K562 (cell line): ENCODE measurements around the gene HDAC1. TPM values are rescaled to one million over a fixed set of nuclear protein-coding genes. Genes with fewer than 3 reads are reported as not detected.

Source experiments
- ATAC-seq: fragments of 200-7000 bp; cut with Tn5 transposase; 3 replicates; pipeline ENCODE4 v1.9.1; 2020; ENCODE audit warnings: moderate library complexity
- BruUV-seq: library from RNA; stranded (reverse); fragments of 400-500 nt; replicated peaks from 2 replicates; lab custom pipeline; 2021; lab: Mats Ljungman, UMichigan
- CTCF ChIA-PET: fragments of 300-600 bp; formaldehyde crosslinking; extraction: SDS; loops from one replicate; lab custom pipeline; 2021; ENCODE audit warnings: low intra/inter-chr PET ratio; lab: Yijun Ruan, JAX
- POLR2A ChIA-PET: fragments of 300-600, 350-650 bp; sonication (Branson Sonifier 250); formaldehyde crosslinking; extraction: SDS; loops from one replicate; lab custom pipeline; 2021; ENCODE audit warnings: antibody characterized with exemption, inconsistent platforms; lab: Yijun Ruan, JAX
- DNase-seq, 4 experiments: peaks; one replicate each; pipeline versions ENCODE4 v3.0.0 to v3.0.0-alpha.2; 2011 to 2018; ENCODE audit warnings: low spot score in 3 of 4, mixed read lengths in 3 of 4; ENCODE audit errors: extremely low read depth in 1 of 4
- FAIRE-seq: peaks from 2 replicates; lab custom pipeline; 2011; peaks lifted over from hg19 to GRCh38; lab: Jason Lieb, UNC
- H2AFZ ChIP-seq: 2 replicates; pipeline ENCODE4 v1.6.0; 2011; ENCODE audit warnings: low read depth, low read length, control low read depth, inconsistent platforms
- H3K27ac ChIP-seq: fragments of 200-600 bp; 3 replicates; pipeline ENCODE4 v1.8.0; 2011; ENCODE audit warnings: low read depth, mild to moderate bottlenecking, control low read depth, inconsistent platforms, low read length, moderate library complexity, mixed read lengths; ENCODE audit errors: extremely low read depth
- H3K27me3 ChIP-seq, 2 experiments: fragments of 300-600 bp in 1 of 2; 2 replicates in 1 of 2; 3 replicates in 1 of 2; pipeline versions ENCODE4 v1.6.0 to v1.8.0; 2011; ENCODE audit warnings: inconsistent platforms in 2 of 2, low read length in 2 of 2, mild to moderate bottlenecking in 1 of 2, mixed read lengths in 1 of 2, moderate library complexity in 1 of 2; ENCODE audit not compliant: control insufficient read depth in 2 of 2, insufficient read depth in 2 of 2
- H3K36me3 ChIP-seq: fragments of 300-600 bp; 3 replicates; pipeline ENCODE4 v1.8.0; 2011; ENCODE audit warnings: mild to moderate bottlenecking, low read length, inconsistent platforms; ENCODE audit not compliant: control insufficient read depth, insufficient read depth
- H3K4me1 ChIP-seq, 2 experiments: fragments of 200-600 bp in 1 of 2; replicated peaks in 1 of 2; 2 replicates in 1 of 2; 3 replicates in 1 of 2; pipeline versions ENCODE4 v1.5.1 to v1.8.0; 2011; ENCODE audit warnings: inconsistent platforms in 2 of 2, low read length in 2 of 2, mild to moderate bottlenecking in 1 of 2, mixed read lengths in 1 of 2, moderate library complexity in 1 of 2; ENCODE audit not compliant: control insufficient read depth in 2 of 2, insufficient read depth in 2 of 2
- H3K4me2 ChIP-seq: 2 replicates; pipeline ENCODE4 v1.6.1; 2011; ENCODE audit warnings: low read length, control low read depth, inconsistent platforms, mixed read lengths; ENCODE audit not compliant: insufficient read depth
- H3K4me3 ChIP-seq: fragments of 200-600 bp; sonication (generic), shearing (Covaris generic); 2 replicates; pipeline ENCODE4 v1.5.1; 2016; ENCODE audit warnings: control low read depth, inconsistent platforms
- H3K79me2 ChIP-seq: fragments of 200-600 bp; 3 replicates; pipeline ENCODE4 v1.8.0; 2011; ENCODE audit warnings: low read length, inconsistent platforms; ENCODE audit not compliant: control insufficient read depth, insufficient read depth
- H3K9ac ChIP-seq, 2 experiments: 2 replicates each; pipeline versions ENCODE4 v1.6.0 to v1.6.1; 2011; ENCODE audit warnings: low read depth in 2 of 2, low read length in 2 of 2, control low read depth in 1 of 2, inconsistent platforms in 1 of 2, mild to moderate bottlenecking in 1 of 2, mixed read lengths in 1 of 2; ENCODE audit not compliant: insufficient read depth in 1 of 2
- H3K9me1 ChIP-seq: one replicate; pipeline ENCODE4 v1.6.0; 2011; ENCODE audit warnings: inconsistent platforms, mild to moderate bottlenecking, low read length, moderate library complexity; ENCODE audit not compliant: control insufficient read depth, insufficient read depth
- H3K9me3 ChIP-seq: replicated peaks from 2 replicates; pipeline ENCODE4 v1.5.1; 2011; ENCODE audit warnings: low read depth, low read length, inconsistent platforms; ENCODE audit not compliant: control insufficient read depth, insufficient read depth
- H4K20me1 ChIP-seq: replicated peaks from 2 replicates; pipeline ENCODE4 v1.6.1; 2011; ENCODE audit warnings: low read length, inconsistent platforms, mixed read lengths; ENCODE audit not compliant: control insufficient read depth, insufficient read depth
- FUS ChIP-seq: fragments of 200-400 bp; formaldehyde crosslinking; optimal IDR thresholded peaks from 2 replicates; pipeline ENCODE3; 2017; ENCODE audit warnings: low read depth, low read length
- KAT7 ChIP-seq: sonication (generic); formaldehyde crosslinking; IDR thresholded peaks from 2 replicates; pipeline ENCODE4 v1.8.0; 2022; ENCODE audit warnings: missing genetic modification reagents, mild to moderate bottlenecking, borderline replicate concordance
- KAT8 ChIP-seq: fragments of 450-650 bp; IDR thresholded peaks from 2 replicates; pipeline ENCODE4 v1.6.1; 2016; ENCODE audit warnings: low read depth, mild to moderate bottlenecking
- KLF10 ChIP-seq: fragments of 250-450 bp; sonication (Bioruptor Pico); IDR thresholded peaks from 2 replicates; pipeline ENCODE4 v1.6.1; 2021; ENCODE audit warnings: matching md5 sums
- MCM2 ChIP-seq: fragments of 450-650 bp; IDR thresholded peaks from 2 replicates; pipeline ENCODE4 v1.6.1; 2017; ENCODE audit warnings: low read depth, mild to moderate bottlenecking
- MYBL2 ChIP-seq, 2 experiments: fragments of 450-650 bp in 1 of 2; sonication (generic) in 1 of 2; formaldehyde crosslinking in 1 of 2; IDR thresholded peaks; 2 replicates each; pipeline versions ENCODE4 v1.6.1 to v1.8.1; 2017 to 2022; ENCODE audit warnings: borderline replicate concordance in 1 of 2, inconsistent platforms in 1 of 2, low read depth in 1 of 2, mild to moderate bottlenecking in 1 of 2, missing genetic modification reagents in 1 of 2, moderate library complexity in 1 of 2
- NFE2L1 ChIP-seq: fragments of 450-650 bp; IDR thresholded peaks from 2 replicates; pipeline ENCODE4 v1.6.1; 2016; ENCODE audit warnings: missing genetic modification characterization, low read depth, mild to moderate bottlenecking, missing compliant biosample characterization, moderate library complexity, borderline replicate concordance
- POLR2AphosphoS2 ChIP-seq: IDR thresholded peaks from 2 replicates; pipeline ENCODE4 v1.6.1; 2012; ENCODE audit warnings: low read length, improper control_type of control experiment
- POLR2B ChIP-seq: fragments of 450-650 bp; IDR thresholded peaks from 2 replicates; pipeline ENCODE4 v1.6.1; 2018; ENCODE audit warnings: low read depth; ENCODE audit not compliant: partially characterized antibody
- POLR2G ChIP-seq: fragments of 200-400 bp; formaldehyde crosslinking; IDR thresholded peaks from 2 replicates; pipeline ENCODE4 v1.6.1; 2017; ENCODE audit warnings: low read depth, mild to moderate bottlenecking, antibody characterized with exemption, low read length, moderate library complexity
- RBM25 ChIP-seq: fragments of 200-400 bp; formaldehyde crosslinking; IDR thresholded peaks from 2 replicates; pipeline ENCODE4 v1.6.1; 2018; ENCODE audit warnings: low read length, low read depth, moderate library complexity; ENCODE audit not compliant: severe bottlenecking
- SMAD2 ChIP-seq: fragments of 150-350 bp; IDR thresholded peaks from 2 replicates; pipeline ENCODE4 v1.6.1; 2014; ENCODE audit warnings: low read depth, mild to moderate bottlenecking, low read length
- SOX6 ChIP-seq: fragments of 450-650 bp; IDR thresholded peaks from 2 replicates; pipeline ENCODE4 v1.6.1; 2014; ENCODE audit warnings: mild to moderate bottlenecking
- ZNF121 ChIP-seq: sonication (generic); formaldehyde crosslinking; conservative IDR thresholded peaks from 2 replicates; pipeline ENCODE4 v1.8.0; 2022; ENCODE audit warnings: missing genetic modification reagents
- ZNF583 ChIP-seq: fragments of 250-450 bp; sonication (Bioruptor Pico); IDR thresholded peaks from 2 replicates; pipeline ENCODE4 v1.4.0; 2020
- WGBS: fragments of 100-300 bp; shearing (Covaris generic); methylation state at CpG from one replicate; pipeline ENCODE4 v1.1.6; 2016; ENCODE audit warnings: low coverage, mixed read lengths; ENCODE audit not compliant: insufficient coverage; ENCODE audit errors: missing lambda C conversion rate; 5-methylcytosine and 5-hydroxymethylcytosine counted together
- in situ Hi-C: fragments of 300-500 bp; cut with MboI; formaldehyde crosslinking; loops from 4 replicates; pipeline ENCODE4 v1.15.0; 2018; ENCODE audit warnings: inconsistent platforms, mixed read lengths
- intact Hi-C: fragments of 100-400 bp; cut with micrococcal nuclease; formaldehyde crosslinking; loops from 2 replicates; pipeline ENCODE4 v1.14.2; 2022
- polyA plus RNA-seq, 8 experiments: library from polyadenylated mRNA; depleted of rRNA in 4 of 8; stranded (reverse) in 5 of 8; unstranded in 3 of 8; fragments of >200 nt; fragmentation: Nextera tagmentation in 2 of 8; fragmentation: Illumina TruSeq in 1 of 8; extraction: Ambion mirVana in 2 of 8; extraction: Trizol in 1 of 8; gene quantifications; 2 replicates each; pipeline versions ENCODE4 v1.2.1 to v1.2.3, GENCODE V29; 2011 to 2014; ENCODE audit warnings: inconsistent platforms in 1 of 8, missing spikeins in 1 of 8
- total RNA-seq, 7 experiments: library from RNA; depleted of rRNA in 6 of 7; stranded (reverse); fragments of >200 nt in 6 of 7; fragmentation: Illumina TruSeq in 2 of 7; extraction: Trizol in 2 of 7; gene quantifications; 2 replicates each; pipeline versions ENCODE4 v1.2.1 to v1.2.3, GENCODE V29; 2011 to 2021; ENCODE audit warnings: low replicate concordance in 1 of 7
- TF ChIP-seq, protein P1 (sequence below): sonication (generic); formaldehyde crosslinking; IDR thresholded peaks from 2 replicates; pipeline ENCODE4 v1.8.0; 2022; ENCODE audit warnings: missing genetic modification reagents, mild to moderate bottlenecking, borderline replicate concordance

Gene HDAC1
- total and polyA plus RNA-seq, 9 of the 15 experiments (the other 6 are each of a cell fraction or from before 2014, with no cell fraction given) = 169 to 384 (median 193) TPM

DNA sequence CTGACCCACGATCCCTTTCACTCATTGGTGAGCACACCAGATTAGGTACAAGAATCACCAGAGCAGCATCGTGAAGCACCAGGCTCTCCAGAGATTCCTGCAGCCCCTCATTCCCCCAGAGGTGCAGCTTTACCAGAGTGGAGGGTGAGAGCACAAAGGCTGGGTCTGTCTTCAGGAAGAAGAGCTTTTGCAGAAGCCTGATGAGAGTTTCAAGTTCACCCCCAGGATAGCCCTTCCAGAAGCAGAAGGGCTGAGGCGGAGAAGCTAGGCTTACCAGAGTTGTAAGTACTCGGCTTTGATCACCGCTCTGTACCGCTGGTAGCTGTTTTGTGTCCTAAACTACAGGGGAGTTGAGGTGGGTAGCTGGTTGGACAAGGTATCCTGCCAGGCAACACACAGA, 73.6 kb downstream of the HDAC1 start:
- H3K27ac ChIP-seq = no peak overlapping the region
- no peaks in the 10 kb centered on the region for H3K9me3 ChIP-seq
- WGBS = 83% methylated on average over 6 of the region's 6 CpGs
- ATAC-seq = no peak
- H2AFZ ChIP-seq = no peak overlapping the region
- peak overlapping the region in 1 of 2 experiments; percentile 13; a peak in 1 of 4 replicates for H3K9ac ChIP-seq
- no peak for FAIRE-seq
- H3K36me3 ChIP-seq = peaks cover 84% of the 10 kb centered on the region
- POLR2A ChIA-PET = interaction anchor here (0.7 to 4.3 kb wide), 6 partner anchors 8 to 29 kb away, joined by 3 to 36 read pairs (median 6); partner anchors contain the start of gene BSDC1
- intact Hi-C loops (no loop called here), in situ Hi-C loops (no loop called here)
- H3K4me3 ChIP-seq = no peak overlapping the region
- BruUV-seq = no TSS peak
- peak; percentile 34; the same call in 1 of the 2 replicates for TF ChIP-seq POLR2AphosphoS2
- TF ChIP-seq ZNF583 (CRISPR knock-in tag) = no peak
- TF ChIP-seq POLR2B = peak; percentile 16
- no peak for TF ChIP-seq NFE2L1
- peaks cover 0 to 4% of the 10 kb centered on the region in 2 experiments; a peak in 1 of 5 replicates for H3K4me1 ChIP-seq
- no peaks in the 10 kb centered on the region for H3K9me1 ChIP-seq
- H3K79me2 ChIP-seq = no peaks in the 10 kb centered on the region
- H3K27me3 ChIP-seq = no peaks in the 10 kb centered on the region
- no peak for DNase-seq
- H4K20me1 ChIP-seq = no peaks in the 10 kb centered on the region
- CTCF ChIA-PET = no interaction called here
- no peak overlapping the region for H3K4me2 ChIP-seq

DNA sequence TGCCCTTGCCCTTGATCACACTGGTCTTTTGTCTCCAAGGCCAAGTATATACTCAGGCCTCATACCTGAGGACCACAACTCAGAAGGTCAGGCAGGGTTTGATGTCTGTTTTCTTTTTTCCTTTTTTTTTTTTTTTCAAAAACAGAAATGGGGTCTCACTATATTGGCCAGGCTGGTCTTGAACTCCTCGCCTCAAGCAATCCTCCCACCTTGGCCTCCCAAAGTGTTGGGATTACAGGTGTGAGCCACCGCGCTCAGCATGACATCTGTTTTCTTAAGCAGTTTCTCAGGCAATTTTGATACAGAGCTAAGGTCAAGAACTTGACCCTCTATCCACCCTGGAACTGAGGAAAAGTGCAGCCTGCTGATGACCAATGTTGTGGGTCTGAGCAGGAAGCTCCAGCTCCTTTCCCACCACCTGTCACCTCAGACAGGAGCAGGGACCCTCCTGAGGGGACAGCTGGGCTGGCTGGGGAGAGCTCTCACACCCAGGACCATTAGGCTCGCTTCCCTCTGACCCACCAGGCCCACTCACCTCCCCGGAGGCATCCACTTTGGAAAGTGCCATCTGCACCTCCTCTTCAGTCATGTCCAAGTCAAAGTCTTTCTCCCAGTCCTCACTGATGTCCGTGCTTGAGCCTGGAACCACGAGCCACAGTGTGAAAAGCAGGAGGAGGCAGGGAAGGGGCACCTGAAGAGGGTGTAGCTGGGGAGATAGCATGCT, 76.2 kb downstream of the HDAC1 start:
- no peak overlapping the region for H3K27ac ChIP-seq
- no peak overlapping the region for H2AFZ ChIP-seq
- H3K9me1 ChIP-seq = no peaks in the 10 kb centered on the region
- 93% methylated on average over 7 of the region's 7 CpGs for WGBS
- in situ Hi-C loops (no loop called here), intact Hi-C loops (no loop called here)
- no TSS peak for BruUV-seq
- ChIA-PET CTCF (no interaction called here), POLR2A (interaction anchor here (0.6 to 4.3 kb wide), 13 partner anchors 8 to 772 kb away, joined by 3 to 36 read pairs (median 4); partner anchors contain the start of genes BSDC1 and MARCKSL1)
- peaks cover 83% of the 10 kb centered on the region for H3K36me3 ChIP-seq
- no peak overlapping the region for H3K4me3 ChIP-seq
- no peak for ATAC-seq
- 0 out of 2 replicates have a peak, but pooled peaks cover 5% of the 10 kb centered on the region for H4K20me1 ChIP-seq
- no peak for FAIRE-seq
- H3K9ac ChIP-seq = peak overlapping the region in 1 of 2 experiments; percentile 39; a peak in 1 of 4 replicates
- H3K79me2 ChIP-seq = no peaks in the 10 kb centered on the region
- no peaks in the 10 kb centered on the region for H3K9me3 ChIP-seq
- H3K4me1 ChIP-seq = no peaks in the 10 kb centered on the region
- no peak for DNase-seq
- H3K4me2 ChIP-seq = no peak overlapping the region
- no peaks in the 10 kb centered on the region for H3K27me3 ChIP-seq
- TF ChIP-seq ZNF121 (CRISPR knock-in tag) = peak; percentile 93
- TF ChIP-seq RBM25 = peak; percentile 32
- no peak for TF ChIP-seq SMAD2
- TF ChIP-seq MCM2 = no peak
- no peak for TF ChIP-seq FUS
- TF ChIP-seq, protein P1, sequence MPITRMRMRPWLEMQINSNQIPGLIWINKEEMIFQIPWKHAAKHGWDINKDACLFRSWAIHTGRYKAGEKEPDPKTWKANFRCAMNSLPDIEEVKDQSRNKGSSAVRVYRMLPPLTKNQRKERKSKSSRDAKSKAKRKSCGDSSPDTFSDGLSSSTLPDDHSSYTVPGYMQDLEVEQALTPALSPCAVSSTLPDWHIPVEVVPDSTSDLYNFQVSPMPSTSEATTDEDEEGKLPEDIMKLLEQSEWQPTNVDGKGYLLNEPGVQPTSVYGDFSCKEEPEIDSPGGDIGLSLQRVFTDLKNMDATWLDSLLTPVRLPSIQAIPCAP (CRISPR knock-in tag) = no peak
- TF ChIP-seq KAT7 (CRISPR knock-in tag) = no peak
- no peak for TF ChIP-seq KAT8
- TF ChIP-seq SOX6 = no peak
- TF ChIP-seq MYBL2 (IDR thresholded peaks at IDR 0.05; ENCODE audit: low read depth) = no peak
- no peak for TF ChIP-seq MYBL2 (CRISPR knock-in tag; IDR thresholded peaks at IDR 0.05; ENCODE audit: borderline replicate concordance)
- no peak for TF ChIP-seq KLF10
- no peak for TF ChIP-seq POLR2G
